Sigmoid colon (tissue), 7 donors: ENCODE measurements around the gene TNFRSF11A. TPM values are rescaled to one million over a fixed set of nuclear protein-coding genes. Genes with fewer than 3 reads are reported as not detected.

ENCODE experiments used
- DNase-seq: peaks from one replicate; pipeline ENCODE4 v3.0.0-alpha.2; 2019
- H3K27ac ChIP-seq, 4 donors: fragments of 200-600 bp; sonication (generic); one replicate each; pipeline ENCODE4 v1.5.1; 2016 to 2019; ENCODE audit warnings: mild to moderate bottlenecking in 1 of 4
- H3K27me3 ChIP-seq, 3 donors: fragments of 200-600 bp; sonication (generic); one replicate each; pipeline ENCODE4 v1.5.1; 2019; ENCODE audit warnings: mild to moderate bottlenecking in 1 of 3
- H3K36me3 ChIP-seq, 4 donors: fragments of 200-600 bp; sonication (generic); one replicate each; pipeline ENCODE4 v1.5.1; 2016 to 2019
- H3K4me1 ChIP-seq, 4 donors: fragments of 200-600 bp; sonication (generic); one replicate each; pipeline ENCODE4 v1.5.1; 2017 to 2019
- H3K4me3 ChIP-seq, 4 donors: fragments of 200-600 bp; sonication (generic); one replicate each; pipeline ENCODE4 v1.5.1; 2017 to 2019; ENCODE audit warnings: mild to moderate bottlenecking in 2 of 4, moderate library complexity in 1 of 4
- H3K9me3 ChIP-seq, 4 donors: fragments of 200-600 bp in 3 of 4; sonication (generic) in 3 of 4; one replicate each; pipeline versions ENCODE4 v1.5.1 to v1.6.1; 2013 to 2019
- CTCF ChIP-seq, 4 experiments: fragments of 450-650 bp in 3 of 4; fragments of 200-600 bp in 1 of 4; IDR thresholded peaks; one replicate each; pipeline ENCODE4 v1.5.1; 2016 to 2019; ENCODE audit warnings: antibody characterized with exemption in 4 of 4, mild to moderate bottlenecking in 3 of 4, moderate library complexity in 2 of 4
- EP300 ChIP-seq, 4 donors: sonication (generic); formaldehyde crosslinking; IDR thresholded peaks; one replicate each; pipeline ENCODE4 v1.6.1; 2017; ENCODE audit warnings: antibody characterized with exemption in 4 of 4
- POLR2A ChIP-seq, 2 donors: fragments of 450-650 bp; IDR thresholded peaks; one replicate each; pipeline ENCODE4 v1.6.1; 2016; ENCODE audit warnings: antibody characterized with exemption in 2 of 2, mild to moderate bottlenecking in 2 of 2, moderate library complexity in 2 of 2
- POLR2AphosphoS5 ChIP-seq, 4 donors: sonication (generic); formaldehyde crosslinking; IDR thresholded peaks; one replicate each; pipeline ENCODE4 v1.6.1; 2017; ENCODE audit warnings: antibody characterized with exemption in 4 of 4
- WGBS, 2 donors: extraction: QIAGEN DNeasy Blood & Tissue Kit; methylation state at CpG; one replicate each; pipeline ENCODE4 v1.1.7; 2013; 5-methylcytosine and 5-hydroxymethylcytosine counted together
- intact Hi-C: fragments of 100-400 bp; cut with DNase I; formaldehyde crosslinking; loops from one replicate; pipeline ENCODE4 v1.15.1; 2023
- polyA plus RNA-seq, 3 donors: library from polyadenylated mRNA; stranded (reverse); fragments of 200-250 nt; gene quantifications; one replicate each; pipeline ENCODE4 v1.2.3, GENCODE V29; 2013
- total RNA-seq, 4 donors: library from RNA; depleted of rRNA; stranded (reverse); fragments of >200 nt; gene quantifications; one replicate each; pipeline ENCODE4 v1.1.0, GENCODE V29; 2016
- donor health status: healthy with polysubstance abuse.
- donor health status: Bipolar disorder and iron deficiency.
- donor health status: healthy.

The TNFRSF11A gene
- total and polyA plus RNA-seq, 7 donors = 2.1 to 19.9 (median 3.6) TPM

GRCh38 chr18:62384610-62385097 lies 59.5 kb downstream of the TNFRSF11A start:
- H3K36me3 ChIP-seq = no peaks in the 10 kb centered on the region
- DNase-seq = no peak
- TF ChIP-seq POLR2AphosphoS5 (IDR thresholded peaks at IDR 0.05) (no peak), CTCF (IDR thresholded peaks at IDR 0.05) (no peak), POLR2A (IDR thresholded peaks at IDR 0.05) (no peak), EP300 (IDR thresholded peaks at IDR 0.05) (no peak)
- intact Hi-C loops = no loop called here
- no peak overlapping the region for H3K27ac ChIP-seq
- peak overlapping the region in 2 of 4 donors; percentile 4 to 27 for H3K4me3 ChIP-seq
- peaks cover 0 to 5% (median 0%) of the 10 kb centered on the region in 3 donors for H3K27me3 ChIP-seq
- WGBS, 2 donors = 83 to 96% methylated on average over 46 of the region's 46 CpGs
- H3K9me3 ChIP-seq = no peaks in the 10 kb centered on the region
- no peaks in the 10 kb centered on the region for H3K4me1 ChIP-seq

GRCh38 chr18:62386091-62386490 lies 61.0 kb downstream of the TNFRSF11A start:
- DNase-seq = no peak
- no peak for TF ChIP-seq EP300 (IDR thresholded peaks at IDR 0.05)
- TF ChIP-seq POLR2A (IDR thresholded peaks at IDR 0.05) = no peak
- TF ChIP-seq CTCF (IDR thresholded peaks at IDR 0.05) = no peak
- no peak for TF ChIP-seq POLR2AphosphoS5 (IDR thresholded peaks at IDR 0.05)
- H3K9me3 ChIP-seq = no peaks in the 10 kb centered on the region
- H3K36me3 ChIP-seq = no peaks in the 10 kb centered on the region
- intact Hi-C loops = no loop called here
- H3K4me1 ChIP-seq = no peaks in the 10 kb centered on the region
- no peak overlapping the region for H3K4me3 ChIP-seq
- peaks cover 0 to 5% (median 0%) of the 10 kb centered on the region in 3 donors for H3K27me3 ChIP-seq
- H3K27ac ChIP-seq = no peak overlapping the region
- 93 to 94% methylated on average over 5 of the region's 5 CpGs for WGBS, 2 donors

GRCh38 chr18:62386601-62387000 lies 61.5 kb downstream of the TNFRSF11A start:
- H3K27ac ChIP-seq = no peak overlapping the region
- 56 to 73% methylated on average over 4 of the region's 4 CpGs for WGBS, 2 donors
- TF ChIP-seq POLR2A (IDR thresholded peaks at IDR 0.05) (no peak), POLR2AphosphoS5 (IDR thresholded peaks at IDR 0.05) (no peak), EP300 (IDR thresholded peaks at IDR 0.05) (no peak), CTCF (IDR thresholded peaks at IDR 0.05) (no peak)
- intact Hi-C loops = no loop called here
- H3K4me1 ChIP-seq = no peaks in the 10 kb centered on the region
- no peaks in the 10 kb centered on the region for H3K36me3 ChIP-seq
- no peak for DNase-seq
- H3K9me3 ChIP-seq = no peaks in the 10 kb centered on the region
- H3K27me3 ChIP-seq = peaks cover 0 to 5% (median 0%) of the 10 kb centered on the region in 3 donors
- no peak overlapping the region for H3K4me3 ChIP-seq

GRCh38 chr18:62387257-62387656 lies 62.1 kb downstream of the TNFRSF11A start:
- no peaks in the 10 kb centered on the region for H3K9me3 ChIP-seq
- no peak for DNase-seq
- H3K27me3 ChIP-seq = peaks cover 0 to 5% (median 0%) of the 10 kb centered on the region in 3 donors
- H3K4me3 ChIP-seq = no peak overlapping the region
- TF ChIP-seq POLR2A (IDR thresholded peaks at IDR 0.05) (no peak), EP300 (IDR thresholded peaks at IDR 0.05) (no peak), POLR2AphosphoS5 (IDR thresholded peaks at IDR 0.05) (no peak), CTCF (IDR thresholded peaks at IDR 0.05) (no peak)
- 12 to 60% methylated on average over 2 of the region's 2 CpGs for WGBS, 2 donors
- no peaks in the 10 kb centered on the region for H3K4me1 ChIP-seq
- intact Hi-C loops = no loop called here
- no peak overlapping the region for H3K27ac ChIP-seq
- no peaks in the 10 kb centered on the region for H3K36me3 ChIP-seq
